GF-D8 (cell line): ENCODE results near the gene MAGI2.

Source experiments
- DNase-seq: peaks from one replicate; lab custom pipeline; 2025; lab: John Stamatoyannopoulos, UW

Gene MAGI2

GRCh38 chr7:78905436-78905835, 548.0 kb downstream of the MAGI2 start:
- DNase-seq: no peak

- DNase-seq: no peak
Measured at GRCh38 chr7:78904983-78905382, 548.5 kb downstream of the MAGI2 start.

GRCh38 chr7:78901566-78901965, 551.9 kb downstream of the MAGI2 start:
- DNase-seq: no peak

GRCh38 chr7:78900806-78901205, 552.7 kb downstream of the MAGI2 start:
- no peak for DNase-seq

GRCh38 chr7:78895393-78895792, 558.1 kb downstream of the MAGI2 start:
- DNase-seq: no peak

GRCh38 chr7:78879206-78879605, 574.3 kb downstream of the MAGI2 start:
- DNase-seq: no peak

GRCh38 chr7:78873117-78873516, 580.4 kb downstream of the MAGI2 start:
- no peak for DNase-seq

- no peak for DNase-seq
Measured at GRCh38 chr7:78864339-78864738, 589.1 kb downstream of the MAGI2 start.

- DNase-seq: no peak
Measured at GRCh38 chr7:78863281-78863680, 590.2 kb downstream of the MAGI2 start.

GRCh38 chr7:78862411-78862900, 591.0 kb downstream of the MAGI2 start:
- DNase-seq: no peak

GRCh38 chr7:78852951-78853350, 600.5 kb downstream of the MAGI2 start:
- no peak for DNase-seq

GRCh38 chr7:78850093-78850740, 603.2 kb downstream of the MAGI2 start:
- no peak for DNase-seq

GRCh38 chr7:78845155-78845554, 608.3 kb downstream of the MAGI2 start:
- DNase-seq: no peak

- DNase-seq: no peak
Measured at GRCh38 chr7:78842068-78842467, 611.4 kb downstream of the MAGI2 start.

- DNase-seq: no peak
Measured at GRCh38 chr7:78835897-78836296, 617.6 kb downstream of the MAGI2 start.

GRCh38 chr7:78828317-78828716, 625.1 kb downstream of the MAGI2 start:
- no peak for DNase-seq

GRCh38 chr7:78803501-78804127, 649.9 kb downstream of the MAGI2 start:
- DNase-seq: no peak

- no peak for DNase-seq
Measured at GRCh38 chr7:78794101-78794500, 659.4 kb downstream of the MAGI2 start.

- DNase-seq: no peak
Measured at GRCh38 chr7:78792624-78793023, 660.8 kb downstream of the MAGI2 start.

GRCh38 chr7:78792006-78792405, 661.5 kb downstream of the MAGI2 start:
- DNase-seq: no peak

- no peak for DNase-seq
Measured at GRCh38 chr7:78788464-78788863, 665.0 kb downstream of the MAGI2 start.

- DNase-seq: no peak
Measured at GRCh38 chr7:78787854-78788253, 665.6 kb downstream of the MAGI2 start.

- DNase-seq: no peak
Measured at GRCh38 chr7:78786055-78786454, 667.4 kb downstream of the MAGI2 start.
